ENCODE results near the gene TMC6. TPM values are rescaled to one million over a fixed set of nuclear protein-coding genes. Genes with fewer than 3 reads are reported as not detected.

Gene TMC6
- total RNA-seq, 1 donor from 2014 or later = 523 TPM

- intact Hi-C loops (cut with micrococcal nuclease) = loop anchor here (10.0 kb wide), 2 partner anchors 683 to 1897 kb away; partner anchors contain the start of genes CCDC40 and TBC1D16
These were observed 9.0 kb upstream of the TMC6 start for GRCh38 chr17:78137392-78138203.

DNA sequence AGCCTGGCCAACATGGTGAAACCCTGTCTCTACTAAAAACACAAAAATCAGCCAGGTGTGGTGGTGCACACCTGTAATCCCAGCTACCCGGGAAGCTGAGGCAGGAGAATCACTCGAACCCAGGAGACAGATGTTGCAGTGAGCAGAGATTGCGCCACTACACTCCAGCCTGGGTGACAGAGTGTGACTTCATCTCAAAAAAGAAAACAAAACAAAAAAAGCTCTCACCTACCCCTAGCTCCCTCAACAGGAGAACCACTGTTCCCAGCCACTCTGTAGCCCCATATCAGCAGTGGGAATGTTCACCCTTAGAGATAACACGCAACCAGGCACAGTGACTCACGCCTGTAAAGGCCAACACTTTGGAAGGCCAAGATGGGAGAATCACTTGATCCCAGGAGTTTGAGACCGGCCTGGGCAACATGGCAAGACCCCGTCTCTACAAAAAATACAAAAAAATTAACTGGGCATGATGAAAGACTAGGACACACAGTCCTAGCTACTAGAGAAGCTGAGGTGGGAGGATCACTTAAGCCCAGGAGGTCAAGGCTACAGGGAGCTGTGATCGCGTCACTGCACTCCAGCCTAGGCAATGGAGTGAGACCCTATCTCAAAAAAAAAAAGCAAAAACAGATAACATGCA is 7.4 kb upstream of the TMC6 start:
- intact Hi-C loops (cut with micrococcal nuclease) = loop anchor here (2.0 to 10.0 kb wide), 4 partner anchors 15 to 1899 kb away; partner anchors contain the start of genes CCDC40 and TBC1D16

GRCh38 chr17:78134899-78135385 is 6.4 kb upstream of the TMC6 start:
- intact Hi-C loops (cut with micrococcal nuclease) = loop anchor here (1.0 to 10.0 kb wide), 9 partner anchors 14 to 1900 kb away; partner anchors contain the start of genes CCDC40, MFSD11, SRSF2 and TBC1D16

- intact Hi-C loops (cut with micrococcal nuclease) = loop anchor here (1.0 to 10.0 kb wide), 9 partner anchors 13 to 1901 kb away; partner anchors contain the start of genes CCDC40, MFSD11, SRSF2 and TBC1D16
These were observed 5.7 kb upstream of the TMC6 start for GRCh38 chr17:78133971-78134898.

GRCh38 chr17:78133179-78133951 is 4.8 kb upstream of the TMC6 start:
- intact Hi-C loops (cut with micrococcal nuclease) = loop anchor here (5.0 to 10.0 kb wide), 6 partner anchors 44 to 1901 kb away; partner anchors contain the start of genes CCDC40, MFSD11, SRSF2 and TBC1D16

DNA sequence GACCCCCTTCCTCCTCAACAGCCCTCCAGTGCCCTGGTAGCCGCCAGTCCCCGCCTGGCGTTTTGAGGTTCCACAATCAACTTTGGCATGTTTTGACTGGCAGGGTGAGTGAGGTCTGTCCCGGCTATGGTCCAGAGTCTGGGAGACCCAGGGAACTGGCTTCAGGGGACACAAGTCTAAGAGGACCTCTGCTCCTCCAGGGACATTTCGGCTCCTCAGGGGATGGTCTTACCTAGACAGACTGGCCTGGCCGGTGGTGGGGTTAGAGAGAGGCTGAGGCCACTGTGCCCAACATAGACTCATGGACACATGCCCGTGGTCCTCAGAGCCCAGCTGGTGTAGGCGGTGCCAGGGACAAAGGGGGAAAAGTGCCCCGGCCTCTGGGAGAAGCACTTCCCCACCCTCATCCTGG is 4.2 kb upstream of the TMC6 start:
- intact Hi-C loops (cut with micrococcal nuclease) = loop anchor here (5.0 to 10.0 kb wide), 6 partner anchors 45 to 1902 kb away; partner anchors contain the start of genes CCDC40, MFSD11, SRSF2 and TBC1D16

GRCh38 chr17:78132084-78132676 is 3.6 kb upstream of the TMC6 start:
- intact Hi-C loops (cut with micrococcal nuclease) = loop anchor here (5.0 to 10.0 kb wide), 6 partner anchors 45 to 1903 kb away; partner anchors contain the start of genes CCDC40, MFSD11, SRSF2 and TBC1D16

GRCh38 chr17:78131172-78132083 is 2.9 kb upstream of the TMC6 start:
- intact Hi-C loops (cut with micrococcal nuclease) = loop anchor here (2.0 to 10.0 kb wide), 8 partner anchors 46 to 1903 kb away; partner anchors contain the start of genes AFMID, CCDC40, MFSD11 and SOCS3

- intact Hi-C loops (cut with micrococcal nuclease) = loop anchor here (1.0 to 10.0 kb wide), 10 partner anchors 9 to 1904 kb away; partner anchors contain the start of genes AFMID, CCDC40, MFSD11 and SOCS3
These were observed 2.0 kb upstream of the TMC6 start, which contains the start of gene TMC8 for GRCh38 chr17:78130437-78131101. Gene TMC8, plus strand, starts transcription at chr17:78130771. Its CDS starts 818 bp downstream, at chr17:78131589.

DNA sequence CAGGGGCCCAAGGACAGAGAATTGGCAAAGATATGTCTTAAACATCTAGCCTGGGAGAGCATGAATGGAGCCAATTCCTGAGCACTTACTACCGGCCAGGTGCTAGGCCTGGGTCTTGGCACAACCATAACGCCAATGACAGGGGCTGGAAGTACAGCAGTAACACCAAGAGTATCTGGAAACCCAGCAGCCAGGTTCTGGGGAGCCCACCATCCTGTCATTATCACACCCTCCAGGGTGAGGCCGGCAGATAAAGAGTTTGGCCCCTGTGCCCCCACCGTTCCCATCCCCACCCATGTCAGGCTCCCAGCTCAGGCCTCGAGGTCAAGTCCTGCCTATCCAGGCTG is 1.5 kb upstream of the TMC6 start:
- intact Hi-C loops (cut with micrococcal nuclease) = loop anchor here (1.0 to 10.0 kb wide), 10 partner anchors 9 to 1905 kb away; partner anchors contain the start of genes AFMID, CCDC40, MFSD11 and SOCS3

DNA sequence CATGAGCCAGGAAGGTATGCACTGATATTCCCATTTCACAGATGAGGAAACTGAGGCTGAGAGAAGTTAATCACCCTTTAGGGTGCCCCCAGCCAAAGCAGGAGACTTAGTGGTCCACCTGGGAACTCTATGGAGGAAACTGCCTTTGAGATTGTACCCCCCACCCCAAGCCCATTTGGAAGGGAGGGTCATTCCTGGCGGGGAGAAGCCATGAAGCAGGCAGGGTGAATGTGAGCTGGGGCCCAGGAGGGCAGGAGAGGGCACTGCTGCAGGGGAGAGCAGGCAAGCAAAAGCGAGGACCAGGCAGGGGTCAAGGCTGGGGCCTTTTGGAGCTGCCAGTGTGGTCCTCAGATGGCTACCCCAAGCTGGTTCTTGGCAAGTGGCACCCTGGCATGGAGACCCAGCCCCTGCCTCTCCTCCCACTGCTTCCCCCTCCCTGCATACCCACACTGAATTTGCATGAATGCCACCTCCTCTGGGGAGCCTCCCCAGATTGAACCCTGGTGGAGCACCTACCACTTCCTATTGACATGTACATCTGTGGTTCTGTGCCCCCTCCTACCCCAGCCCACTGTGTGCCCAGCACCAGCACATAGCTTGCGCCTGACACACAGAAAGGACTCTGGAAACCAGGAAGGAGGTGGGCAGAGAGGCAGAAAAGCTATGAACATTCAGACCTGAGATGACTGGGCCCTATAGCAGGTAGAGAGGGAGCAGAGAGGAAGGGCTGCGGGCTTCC is 965 bp upstream of the TMC6 start:
- intact Hi-C loops (cut with micrococcal nuclease) = loop anchor here (1.0 to 10.0 kb wide), 10 partner anchors 8 to 1905 kb away; partner anchors contain the start of genes AFMID, CCDC40, MFSD11 and SOCS3

DNA sequence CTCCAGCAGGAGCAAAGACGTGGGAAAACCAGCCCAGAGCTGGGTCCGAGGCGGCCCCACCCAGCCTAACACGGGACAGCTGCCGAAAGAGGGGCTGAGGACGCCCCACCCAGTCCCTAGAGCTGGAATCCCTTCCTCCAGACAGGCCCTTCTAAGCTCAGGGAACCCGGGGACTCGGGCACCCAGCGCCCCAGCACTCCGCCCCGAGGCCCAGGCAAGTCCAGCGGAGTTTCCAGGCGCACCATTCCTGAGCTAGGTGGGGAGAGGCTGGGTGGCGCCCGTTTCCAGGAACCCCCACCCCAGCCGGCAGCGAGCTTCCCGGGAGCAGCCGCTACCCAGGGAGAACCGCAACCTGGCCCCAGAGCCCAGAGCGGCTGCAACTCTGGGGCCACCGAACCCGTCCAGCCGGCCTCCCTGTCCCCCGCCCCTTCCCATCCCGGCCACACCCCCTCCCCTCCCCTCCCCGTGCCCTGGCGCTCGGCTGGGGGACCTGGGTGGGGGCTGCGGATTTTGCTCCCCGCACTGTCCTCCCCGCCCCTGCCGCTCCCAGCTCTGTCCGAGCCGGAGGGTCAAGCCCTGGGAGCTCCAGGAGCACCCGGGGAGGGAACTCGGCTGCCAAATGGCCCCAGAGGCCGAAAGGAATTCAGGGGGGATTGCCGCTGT is 536 bp downstream of the TMC6 start:
- intact Hi-C loops (cut with micrococcal nuclease) = no loop called here

DNA sequence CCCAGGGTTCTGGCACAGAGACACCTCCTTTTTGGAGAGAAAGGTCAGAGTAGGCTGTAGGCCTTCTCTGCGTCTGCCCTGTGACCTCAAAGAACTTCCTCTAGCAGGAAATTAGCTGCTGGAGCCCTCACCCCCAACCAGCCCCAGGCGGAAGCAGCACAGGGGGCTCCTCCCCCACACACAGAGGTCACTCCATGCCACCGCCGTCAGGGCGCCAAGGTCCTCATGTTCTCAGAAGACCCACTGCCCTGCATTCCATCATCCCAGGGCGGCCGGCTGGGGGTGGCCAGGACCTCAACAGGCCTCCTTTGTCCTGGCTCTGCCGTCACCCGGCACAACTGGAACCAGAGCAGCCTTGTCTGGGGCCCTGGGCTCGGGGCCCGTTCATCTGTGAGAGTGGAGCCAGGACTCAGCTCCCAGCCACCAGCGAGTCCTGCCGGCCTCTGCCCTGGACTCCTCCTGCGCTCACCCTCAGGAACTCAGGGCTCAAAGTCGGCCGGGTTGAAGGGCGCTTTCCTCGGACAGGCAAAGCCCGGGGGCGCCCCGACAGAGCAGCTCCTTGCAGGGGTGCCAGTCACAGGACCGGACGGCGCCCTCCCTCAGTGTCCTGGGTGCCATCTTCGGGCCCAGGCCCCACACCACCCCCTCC is 1.2 kb downstream of the TMC6 start:
- intact Hi-C loops (cut with micrococcal nuclease) = no loop called here

DNA sequence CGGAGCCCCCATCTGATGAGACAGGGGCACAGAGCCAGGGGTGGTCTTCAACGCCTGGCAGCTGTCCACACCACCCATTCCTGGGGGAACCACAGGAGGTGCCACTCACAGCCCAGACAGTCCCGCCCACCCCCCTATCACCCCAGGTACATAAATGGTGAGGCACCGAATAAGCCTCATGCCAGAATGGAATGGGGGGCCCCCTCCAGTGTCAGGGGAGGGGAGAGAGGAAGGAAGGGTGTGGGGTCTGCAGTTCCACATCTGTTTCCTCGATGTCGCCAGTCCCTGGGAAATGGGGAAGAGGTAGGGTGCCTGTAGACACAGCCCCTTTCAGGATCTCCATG is 1.7 kb downstream of the TMC6 start:
- intact Hi-C loops (cut with micrococcal nuclease) = no loop called here

DNA sequence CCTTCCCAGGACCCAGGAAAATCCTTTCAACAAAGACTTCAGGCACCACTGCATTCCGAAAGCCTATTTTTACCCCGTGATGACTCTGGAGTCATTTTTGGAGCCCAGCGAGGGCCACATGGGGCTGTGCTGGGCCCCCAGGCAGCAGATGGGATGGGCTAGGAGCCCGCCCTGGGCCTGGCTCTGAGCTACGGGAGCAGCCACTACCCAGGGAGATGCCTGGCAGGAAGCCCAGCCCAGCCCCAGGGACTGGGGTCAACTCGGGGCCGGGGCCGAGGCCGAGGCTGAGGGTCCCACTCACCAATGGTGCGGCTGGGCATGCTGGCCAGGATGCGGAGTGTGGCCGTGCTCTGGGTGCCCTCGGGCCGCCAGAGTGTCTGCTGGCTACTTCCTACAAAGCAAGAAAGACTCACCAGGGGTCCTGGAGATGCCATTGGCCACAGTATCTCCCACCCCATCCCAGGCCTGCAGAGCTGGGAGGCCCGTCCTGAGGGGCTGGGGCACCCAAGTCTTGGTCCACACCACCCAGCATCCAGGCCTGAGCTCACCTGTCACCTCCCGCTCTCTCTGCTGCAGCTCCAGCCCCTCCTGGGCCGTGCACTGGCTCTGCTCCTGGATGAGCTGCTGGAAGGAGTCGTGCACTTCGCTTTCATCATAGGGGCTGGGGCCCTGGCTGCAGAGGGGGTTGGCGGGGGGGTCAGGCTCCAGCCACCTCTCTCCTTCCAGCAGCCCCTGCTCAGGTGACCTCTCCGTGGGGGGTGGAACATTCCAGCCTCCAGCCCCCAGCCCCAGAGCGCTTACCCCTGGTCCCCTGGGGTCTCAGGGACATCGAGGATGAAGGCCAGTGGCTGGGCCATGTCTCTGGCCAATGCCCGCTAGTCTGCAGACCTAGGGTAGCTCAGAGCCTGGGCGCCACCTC is 2.3 kb downstream of the TMC6 start:
- intact Hi-C loops (cut with micrococcal nuclease) = no loop called here

Data from T-helper 2 cell treated with Interferon-gamma antibody and Interleukin-4, amounts not matched to agents 100 ng/mL and 5 ng/mL, for 36 hours (primary cell).